Fibroblast of the aortic adventitia (primary cell): ENCODE measurements around the gene CDH23. TPM values are rescaled to one million over a fixed set of nuclear protein-coding genes. Genes with fewer than 3 reads are reported as not detected.

Experiments used
- DNase-seq: peaks from one replicate; pipeline ENCODE4 v3.0.0-alpha.2; 2010; ENCODE audit warnings: low read depth
- H3K4me3 ChIP-seq: 2 replicates; pipeline ENCODE4 v1.5.1; 2011; ENCODE audit warnings: low read depth, mild to moderate bottlenecking, control low read depth, low read length, moderate library complexity
- total RNA-seq: library from RNA; depleted of rRNA; stranded (reverse); fragments of >200 nt; gene quantifications from 2 replicates; pipeline ENCODE4 v1.2.3, GENCODE V29; 2012; ENCODE audit warnings: low replicate concordance
- TF ChIP-seq, protein P1 (sequence below): IDR thresholded peaks from 2 replicates; pipeline ENCODE4 v1.5.1; 2011; ENCODE audit warnings: mild to moderate bottlenecking, low read length, control low read depth, inconsistent platforms; ENCODE audit not compliant: insufficient read depth

CDH23 gene
- total RNA-seq, 1 donor, result 0.27 TPM

DNA sequence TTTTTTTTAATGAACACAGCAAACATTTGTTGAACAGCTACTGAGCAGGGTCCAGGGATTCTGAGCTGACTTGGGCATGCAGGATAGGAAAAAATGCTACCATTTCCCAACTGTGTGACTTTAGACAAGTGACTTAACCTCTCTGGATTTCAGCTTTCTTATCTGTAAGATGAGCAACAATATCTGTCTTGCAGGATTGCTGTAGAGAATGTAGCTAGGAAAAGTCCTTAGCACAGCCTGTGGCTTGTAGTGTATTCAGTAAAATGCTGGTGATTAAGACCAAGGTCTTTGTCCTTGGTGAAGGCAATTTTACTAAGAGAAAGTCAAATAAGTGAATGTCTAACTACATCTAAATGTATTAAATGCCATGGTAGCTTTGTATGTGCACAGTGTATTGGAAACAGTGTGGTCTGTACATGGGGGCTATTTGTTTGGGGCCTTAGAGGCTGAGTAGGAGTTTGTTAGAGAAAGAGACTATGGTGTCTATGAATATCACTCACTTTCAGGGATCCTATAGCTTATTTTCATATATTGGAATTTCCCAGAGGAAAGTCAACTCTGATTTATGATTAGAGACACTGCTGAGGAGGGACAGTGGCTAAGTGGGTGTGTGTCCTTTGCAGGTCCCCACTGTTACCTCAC is 118.9 kb downstream of the CDH23 start:
- no peak for DNase-seq
- TF ChIP-seq, protein P1, sequence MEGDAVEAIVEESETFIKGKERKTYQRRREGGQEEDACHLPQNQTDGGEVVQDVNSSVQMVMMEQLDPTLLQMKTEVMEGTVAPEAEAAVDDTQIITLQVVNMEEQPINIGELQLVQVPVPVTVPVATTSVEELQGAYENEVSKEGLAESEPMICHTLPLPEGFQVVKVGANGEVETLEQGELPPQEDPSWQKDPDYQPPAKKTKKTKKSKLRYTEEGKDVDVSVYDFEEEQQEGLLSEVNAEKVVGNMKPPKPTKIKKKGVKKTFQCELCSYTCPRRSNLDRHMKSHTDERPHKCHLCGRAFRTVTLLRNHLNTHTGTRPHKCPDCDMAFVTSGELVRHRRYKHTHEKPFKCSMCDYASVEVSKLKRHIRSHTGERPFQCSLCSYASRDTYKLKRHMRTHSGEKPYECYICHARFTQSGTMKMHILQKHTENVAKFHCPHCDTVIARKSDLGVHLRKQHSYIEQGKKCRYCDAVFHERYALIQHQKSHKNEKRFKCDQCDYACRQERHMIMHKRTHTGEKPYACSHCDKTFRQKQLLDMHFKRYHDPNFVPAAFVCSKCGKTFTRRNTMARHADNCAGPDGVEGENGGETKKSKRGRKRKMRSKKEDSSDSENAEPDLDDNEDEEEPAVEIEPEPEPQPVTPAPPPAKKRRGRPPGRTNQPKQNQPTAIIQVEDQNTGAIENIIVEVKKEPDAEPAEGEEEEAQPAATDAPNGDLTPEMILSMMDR, result no peak
- no peak overlapping the region for H3K4me3 ChIP-seq

DNA sequence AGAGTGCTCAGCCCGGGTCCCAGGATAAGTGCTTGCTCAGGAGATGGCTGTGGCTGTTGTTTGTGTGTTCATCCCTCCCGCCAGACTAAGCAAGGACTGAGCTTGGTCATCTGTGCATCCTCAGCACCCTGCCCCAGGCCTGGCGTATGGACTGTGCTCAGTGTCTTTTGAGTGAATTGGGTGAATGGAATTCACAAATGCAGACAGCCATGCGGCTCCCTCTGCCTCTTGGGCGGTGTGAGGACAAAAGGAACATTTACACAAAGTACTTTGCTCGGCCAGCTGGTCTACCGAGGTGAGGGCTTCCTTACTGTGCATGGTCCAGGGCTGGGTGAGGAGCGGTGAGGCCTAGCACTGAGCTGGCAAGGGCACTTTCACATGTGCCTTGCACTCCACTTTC is 120.2 kb downstream of the CDH23 start:
- no peak for DNase-seq
- H3K4me3 ChIP-seq, result no peak overlapping the region
- TF ChIP-seq, protein P1, result no peak

DNA sequence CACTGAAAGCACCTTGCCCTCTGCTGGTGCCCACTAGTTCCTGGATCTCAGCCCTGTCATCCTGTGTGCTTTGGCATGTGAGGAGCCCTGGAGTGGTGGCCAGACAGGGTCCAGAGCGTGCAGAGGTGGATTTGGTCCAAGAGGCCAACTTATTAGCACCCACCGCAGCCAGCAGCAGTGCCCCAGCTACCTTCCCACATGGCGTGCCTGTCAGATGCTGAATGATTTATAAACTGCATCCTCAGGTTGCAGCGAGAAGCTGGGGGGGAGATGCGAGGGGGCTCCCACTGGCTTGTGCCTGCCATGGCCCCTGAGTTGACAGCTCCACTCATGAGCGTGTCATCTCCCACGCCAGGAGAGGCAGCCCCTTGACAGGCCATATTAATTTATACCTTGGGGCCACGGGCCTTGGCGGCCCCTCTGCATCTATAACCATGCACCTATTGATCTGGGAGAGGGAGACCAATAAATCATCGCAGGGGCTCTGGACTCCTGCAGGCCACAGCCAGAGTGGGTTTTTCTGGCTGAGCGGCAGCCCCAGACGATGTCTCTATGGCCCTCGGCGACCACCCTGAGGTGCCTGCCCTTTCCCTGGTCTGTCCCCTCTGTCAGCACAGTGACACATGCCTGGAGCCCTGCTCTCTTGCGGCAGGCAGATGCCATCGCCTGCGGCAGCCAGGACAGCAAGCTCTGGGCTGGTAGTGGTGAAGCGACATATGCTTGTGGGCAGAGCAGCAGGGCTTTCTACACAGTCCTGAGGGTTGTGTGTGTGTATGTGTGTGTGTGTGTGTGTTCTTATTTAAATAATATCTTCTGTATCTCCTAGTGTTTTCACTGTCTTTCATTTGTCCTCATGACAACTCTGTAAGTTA is 120.8 kb downstream of the CDH23 start:
- TF ChIP-seq, protein P1, result no peak
- no peak for DNase-seq
- H3K4me3 ChIP-seq, result no peak overlapping the region

DNA sequence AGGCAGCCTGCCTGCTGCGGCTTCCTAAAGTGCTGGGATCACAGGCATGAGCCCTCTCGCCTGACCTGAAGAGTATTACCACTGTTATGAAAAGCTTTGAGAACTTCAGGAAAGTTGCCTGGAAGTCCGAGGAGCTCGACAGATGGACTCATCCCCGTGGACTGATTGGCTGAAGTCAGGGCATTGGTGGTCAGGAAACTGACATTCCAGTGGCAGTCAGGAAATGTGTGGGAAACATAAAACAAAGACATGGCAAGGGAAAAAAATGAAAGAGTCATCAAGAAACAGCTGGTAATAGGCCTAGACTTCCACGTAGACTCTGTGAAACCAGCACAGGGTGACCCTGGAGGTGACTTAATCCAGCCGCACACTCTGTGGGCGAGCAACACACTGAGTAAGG is 123.3 kb downstream of the CDH23 start:
- TF ChIP-seq, protein P1, result no peak
- DNase-seq, result no peak
- H3K4me3 ChIP-seq, result no peak overlapping the region

DNA sequence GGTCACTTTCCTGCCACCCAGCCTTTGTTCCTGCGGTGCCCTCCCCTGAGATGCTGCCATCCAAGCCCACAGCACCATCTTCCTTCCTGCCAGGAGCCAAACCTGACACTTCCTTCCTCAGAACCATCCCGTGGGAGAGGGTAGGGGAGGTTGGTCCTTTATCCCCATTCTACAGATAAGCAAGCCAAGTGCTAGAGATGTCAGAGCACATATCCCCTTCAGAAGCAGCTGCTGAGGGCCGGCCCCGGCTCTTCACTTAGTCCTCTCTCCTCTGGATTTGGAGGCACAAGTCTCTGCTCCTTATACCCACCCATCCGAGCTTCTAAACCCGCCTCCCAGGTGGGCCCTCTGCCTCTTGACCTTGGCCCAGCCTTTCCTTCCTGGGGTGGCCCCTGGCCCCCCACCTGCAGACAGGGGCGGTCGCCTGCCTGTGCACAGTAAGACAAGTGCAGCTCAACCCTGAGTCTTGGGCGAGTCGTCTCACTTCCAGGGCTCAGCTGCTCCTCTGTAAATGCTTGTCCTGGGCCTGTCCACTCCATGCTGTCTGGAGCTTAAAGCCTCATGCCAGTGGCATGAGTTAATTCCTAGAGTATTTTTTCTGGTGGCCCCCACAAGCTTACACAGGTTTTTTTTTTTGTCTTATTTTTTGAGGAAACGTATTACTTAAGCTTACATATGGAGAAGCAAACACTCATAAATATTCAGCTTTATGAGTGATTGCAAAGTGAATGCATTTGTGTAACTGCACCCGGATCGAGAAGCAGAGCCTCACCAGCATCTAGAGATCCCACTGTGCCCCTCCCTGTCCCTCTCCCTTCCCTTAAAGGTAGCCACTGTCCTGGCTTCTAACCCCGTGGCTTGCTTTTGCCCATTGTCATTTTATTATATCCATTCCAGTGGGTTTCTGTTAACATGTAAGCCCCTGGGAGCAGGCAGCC is 125.1 kb downstream of the CDH23 start:
- no peak overlapping the region for H3K4me3 ChIP-seq
- TF ChIP-seq, protein P1, result no peak
- no peak for DNase-seq

DNA sequence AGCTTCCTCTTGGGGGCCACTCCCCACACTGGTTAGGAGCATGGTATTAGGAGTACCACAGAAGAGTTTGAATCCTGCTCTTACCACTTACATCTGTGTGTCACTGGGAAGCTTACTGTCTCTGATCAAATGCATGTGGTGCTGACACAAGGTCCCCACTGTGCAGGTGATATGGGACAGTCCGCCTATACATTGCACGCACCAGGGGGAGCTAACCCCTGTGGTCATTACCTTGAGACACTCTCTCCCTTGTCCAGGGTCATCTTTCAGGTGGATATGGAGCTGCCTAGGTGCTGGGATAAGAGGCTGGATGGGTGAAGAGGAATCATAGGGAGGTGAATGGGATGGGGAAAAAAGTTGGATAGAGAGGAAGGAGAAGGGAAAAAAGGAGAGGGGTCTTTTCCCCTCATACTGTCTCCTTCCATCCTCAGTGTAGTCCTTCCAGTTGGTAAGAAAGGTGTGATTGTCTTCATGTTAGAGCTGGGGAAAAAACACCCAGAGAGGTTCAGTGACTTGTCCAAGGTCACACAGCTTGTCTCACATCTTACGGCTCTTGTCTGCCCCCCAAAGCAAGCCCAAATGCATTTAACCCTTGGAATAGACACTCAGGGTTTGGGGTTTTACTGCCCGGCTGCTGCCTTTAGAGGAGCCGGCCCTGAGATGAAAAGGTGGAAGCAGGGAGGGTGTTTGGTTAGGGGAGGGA is 125.9 kb downstream of the CDH23 start:
- TF ChIP-seq, protein P1, result no peak
- H3K4me3 ChIP-seq, result no peak overlapping the region
- no peak for DNase-seq
